GM18868 (cell line): Measurements from ENCODE around the gene KANSL1L.

Source experiments
- ATAC-seq: cut with Tn5 transposase; IDR thresholded peaks from one replicate; pipeline ENCODE4 v1.9.1; 2021; ENCODE audit warnings: mild to moderate bottlenecking, moderate library complexity; ENCODE audit not compliant: unreplicated experiment

Gene KANSL1L

DNA sequence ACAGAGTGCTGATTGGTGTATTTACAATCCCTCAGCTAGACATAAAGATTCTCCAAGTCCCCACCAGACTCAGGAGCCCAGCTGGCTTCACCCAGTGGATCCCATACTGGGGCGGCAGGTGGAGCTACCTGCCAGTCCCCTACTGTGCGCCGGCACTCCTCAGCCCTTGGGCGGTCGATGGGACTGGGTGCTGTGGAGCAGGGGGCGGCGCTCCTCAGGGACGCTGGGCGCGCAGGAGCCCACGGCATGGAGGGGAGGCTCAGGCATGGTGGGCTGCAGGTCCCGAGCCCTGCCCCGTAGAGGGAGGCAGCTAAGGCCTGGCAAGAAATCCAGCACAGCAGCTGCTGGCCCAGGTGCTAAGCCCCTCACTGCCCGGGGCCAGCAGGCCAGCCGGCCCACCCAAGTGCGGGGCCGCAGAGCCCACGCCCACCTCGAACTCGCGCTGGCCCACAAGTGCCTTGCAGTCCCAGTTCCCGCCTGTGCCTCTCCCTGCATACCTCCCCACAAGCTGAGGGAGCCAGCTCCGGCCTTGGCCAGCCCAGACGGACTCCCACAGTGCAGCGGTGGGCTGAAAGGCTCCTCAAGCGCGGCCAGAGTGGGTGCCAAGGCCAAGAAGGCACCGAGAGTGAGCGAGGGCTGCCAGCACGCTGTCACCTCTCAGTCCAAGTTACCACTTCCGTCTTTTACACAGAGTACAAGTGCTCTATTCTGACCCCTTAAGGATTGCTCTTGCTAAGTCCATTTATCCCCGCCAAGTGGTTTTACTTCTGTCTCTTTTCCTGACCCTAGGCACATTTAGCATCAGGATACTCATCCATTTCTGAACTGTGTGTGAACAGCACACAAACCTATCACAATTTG, 170.5 kb downstream of the KANSL1L start:
- ATAC-seq, result no peak

DNA sequence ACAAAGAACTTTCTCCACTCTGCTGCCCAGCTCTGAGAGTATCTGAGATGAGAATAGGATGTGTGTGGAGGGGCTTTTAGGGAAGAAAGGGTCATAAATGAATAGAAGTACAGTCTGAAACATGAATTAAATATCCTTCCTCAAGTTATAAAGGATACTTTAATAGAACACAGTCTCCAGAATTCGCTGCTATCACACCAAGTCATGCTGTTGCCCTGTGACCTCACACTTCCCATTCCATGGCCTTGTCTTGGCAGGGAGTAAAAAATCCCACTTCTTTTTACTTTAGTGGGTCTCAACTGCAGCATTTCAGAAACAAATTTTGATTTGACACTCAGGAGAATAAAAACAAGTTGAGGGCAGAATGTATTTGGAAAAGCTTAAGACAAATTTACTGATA, 172.6 kb downstream of the KANSL1L start:
- ATAC-seq, result no peak

DNA sequence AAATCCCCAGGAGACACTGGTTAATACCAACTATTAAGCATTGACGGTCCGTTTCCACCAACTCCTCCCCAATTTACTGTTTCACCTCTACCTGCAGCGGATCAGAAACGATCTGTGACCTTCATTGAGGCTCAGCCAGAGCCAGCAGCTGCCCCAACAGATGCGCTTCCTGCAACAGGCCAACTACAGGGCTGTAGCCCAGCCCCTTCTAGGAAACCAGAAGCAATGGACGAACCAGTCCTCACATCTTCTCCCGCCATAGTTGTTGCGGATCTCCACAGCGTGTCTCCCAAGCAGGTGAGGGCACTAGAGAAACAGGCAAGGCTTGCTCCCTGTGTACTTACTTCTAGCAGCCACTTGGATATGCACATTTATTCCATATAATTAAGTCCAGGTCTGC, 177.2 kb downstream of the KANSL1L start:
- ATAC-seq, result no peak

DNA sequence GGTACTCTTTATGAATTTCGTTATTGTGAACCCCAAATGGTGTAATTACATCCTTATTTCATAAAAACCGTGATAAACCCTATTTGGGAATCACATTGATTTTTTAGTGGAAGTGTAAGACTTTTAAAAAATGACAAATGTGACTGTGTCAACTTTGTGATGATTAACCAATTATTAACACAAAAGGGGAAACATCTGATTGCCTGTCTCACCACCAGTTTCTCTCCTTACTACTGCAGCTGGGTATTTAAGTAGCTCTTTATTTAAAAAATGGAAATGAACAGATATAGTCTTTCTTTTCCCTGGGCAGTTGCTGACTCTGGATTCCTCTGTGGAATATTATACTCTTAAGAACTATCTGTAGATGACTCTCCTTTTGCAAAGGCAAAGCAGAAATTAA, 180.4 kb downstream of the KANSL1L start:
- no peak for ATAC-seq

DNA sequence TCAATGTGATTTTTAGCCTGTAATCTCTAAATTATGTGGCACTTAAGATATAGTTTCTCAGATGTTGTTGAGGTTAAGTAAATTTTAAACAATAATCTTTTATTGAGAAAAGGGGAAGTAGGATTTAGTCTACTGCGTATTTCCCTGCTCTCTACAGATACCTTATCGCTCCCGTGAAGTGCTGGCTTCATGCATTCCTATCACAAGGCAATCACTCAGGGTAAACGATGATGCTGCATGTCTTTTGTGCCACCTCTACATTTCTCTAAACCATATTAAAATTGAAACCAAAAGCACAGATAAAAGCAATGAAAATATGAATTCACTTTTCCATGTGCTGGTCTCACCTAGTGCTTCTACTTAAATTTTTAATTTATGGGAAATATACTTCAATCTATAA, 183.2 kb downstream of the KANSL1L start:
- peak; percentile 73 for ATAC-seq

DNA sequence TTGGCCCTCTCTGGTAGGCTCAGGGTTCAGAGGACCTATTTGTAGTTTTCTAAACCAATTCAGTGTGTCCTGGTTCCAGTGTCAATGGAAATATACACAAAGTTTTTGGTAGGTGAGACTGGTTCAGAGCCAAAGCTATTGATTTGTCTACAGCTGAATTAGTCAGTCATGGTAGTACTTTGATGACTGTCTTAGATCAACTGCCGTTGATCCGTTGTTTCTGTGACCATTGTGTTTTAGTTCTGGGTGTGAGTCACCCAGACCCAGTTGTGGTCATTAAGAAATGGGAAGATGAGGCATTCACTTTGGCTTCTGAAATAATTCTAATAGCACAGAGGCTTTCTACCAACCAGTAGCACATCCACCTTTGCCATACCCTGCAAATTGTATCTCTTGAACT, 184.8 kb downstream of the KANSL1L start:
- no peak for ATAC-seq

DNA sequence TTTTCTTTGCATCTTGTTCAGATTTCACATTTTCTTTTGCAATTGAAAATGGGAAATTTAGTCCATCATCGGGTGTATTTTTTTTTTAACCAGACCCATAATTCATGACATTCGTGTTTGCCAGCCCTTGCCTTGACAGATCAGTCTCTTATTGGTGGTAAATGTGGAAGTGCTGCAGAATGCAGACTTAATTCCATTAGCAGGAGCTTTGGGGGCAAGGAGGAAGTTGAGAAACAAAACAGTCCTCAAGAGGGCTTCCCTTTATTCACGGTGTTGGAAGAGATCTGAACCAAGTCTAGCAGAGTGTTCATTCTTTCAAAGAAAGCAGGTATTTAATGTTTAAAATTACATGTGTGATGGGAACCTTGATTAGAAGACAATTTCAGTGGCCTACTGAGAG, 185.3 kb downstream of the KANSL1L start:
- no peak for ATAC-seq

DNA sequence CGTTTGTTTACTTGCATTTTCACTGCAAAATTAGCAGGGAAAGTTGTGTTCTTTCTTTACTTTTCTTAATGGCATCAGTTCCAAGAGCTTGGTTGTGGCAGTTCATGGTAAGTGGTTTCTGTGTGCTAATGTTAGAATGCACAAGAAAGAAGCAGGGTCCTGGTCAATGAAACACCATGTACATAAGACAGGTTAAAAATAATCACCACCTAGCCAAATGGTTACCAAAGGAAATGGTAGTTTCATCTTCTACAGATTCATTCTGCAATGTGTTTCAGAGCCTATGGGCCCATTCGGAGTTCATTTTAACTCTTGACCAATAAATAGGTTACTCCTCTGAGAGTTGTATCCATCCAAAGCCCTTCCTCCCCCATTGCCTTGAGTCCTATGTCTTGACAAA, 186.9 kb downstream of the KANSL1L start:
- no peak for ATAC-seq

DNA sequence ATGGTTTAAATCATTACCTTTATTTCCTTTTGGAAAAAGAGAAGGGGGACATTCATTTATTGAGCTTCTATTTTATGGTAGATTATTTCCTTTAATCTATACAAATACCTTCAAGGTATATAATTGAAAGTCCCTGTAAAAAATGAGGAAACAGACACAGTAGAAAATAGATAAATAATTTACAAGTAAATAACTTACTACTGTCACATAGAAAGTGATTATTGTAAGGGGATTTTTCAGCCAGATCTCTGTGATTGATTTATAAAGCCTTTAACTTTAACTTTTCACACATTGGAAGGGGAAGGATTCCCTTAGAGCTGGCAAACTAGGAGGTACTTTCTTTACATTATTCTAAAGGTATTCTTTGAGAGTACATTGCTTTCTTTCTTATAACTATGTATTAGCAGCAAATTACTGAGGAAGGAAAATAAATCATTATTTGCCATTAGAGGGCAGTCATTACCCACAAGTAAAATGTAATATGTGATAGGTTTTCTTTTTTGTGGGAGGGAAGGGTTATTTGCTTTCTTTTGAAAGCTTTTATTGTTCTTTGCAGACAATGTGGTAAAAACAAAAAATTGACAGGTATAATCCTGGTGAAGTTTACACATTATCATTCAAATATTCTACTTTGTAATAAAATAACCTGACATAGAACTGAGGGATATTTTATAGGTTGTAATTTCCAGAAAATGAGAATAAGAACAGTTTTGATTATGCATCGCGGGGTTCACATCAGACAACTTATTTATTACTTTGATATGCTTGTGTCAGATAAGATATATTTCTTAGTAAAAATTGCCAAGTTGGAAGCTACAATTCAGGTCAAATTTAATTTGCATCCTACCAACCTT, 193.6 kb downstream of the KANSL1L start:
- ATAC-seq, result peak; percentile 78

DNA sequence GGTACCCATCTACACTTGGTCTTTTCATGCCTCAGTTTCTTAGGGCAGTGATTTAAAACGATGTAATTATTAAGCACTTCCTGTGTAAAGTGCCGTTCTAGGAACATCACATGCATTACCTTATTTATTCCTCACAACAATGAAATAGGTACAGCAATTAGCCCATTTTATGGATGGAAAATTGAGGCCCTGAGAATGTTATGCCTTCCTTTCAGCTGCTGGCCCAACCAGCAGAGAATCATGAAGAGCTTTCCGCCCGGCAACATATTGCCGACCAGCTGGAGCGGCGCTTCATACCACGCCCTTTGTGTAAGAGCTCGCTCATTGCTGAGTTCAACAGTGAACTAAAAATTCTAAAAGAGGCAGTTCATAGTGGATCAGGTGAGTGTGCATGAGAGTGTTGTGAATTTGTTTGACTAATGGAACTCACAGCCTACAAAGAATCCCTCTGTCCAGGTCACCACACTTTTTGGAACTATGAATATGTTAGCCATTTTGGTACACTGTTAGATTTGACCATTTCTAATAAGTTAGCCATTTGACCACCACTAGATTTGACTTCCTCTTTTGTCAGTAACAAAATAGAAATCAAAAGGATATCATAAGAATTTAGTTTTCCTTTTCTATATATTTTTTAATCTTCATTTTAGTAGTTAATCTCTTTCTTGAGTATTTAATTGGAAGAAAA, 194.4 kb downstream of the KANSL1L start:
- ATAC-seq, result no peak

DNA sequence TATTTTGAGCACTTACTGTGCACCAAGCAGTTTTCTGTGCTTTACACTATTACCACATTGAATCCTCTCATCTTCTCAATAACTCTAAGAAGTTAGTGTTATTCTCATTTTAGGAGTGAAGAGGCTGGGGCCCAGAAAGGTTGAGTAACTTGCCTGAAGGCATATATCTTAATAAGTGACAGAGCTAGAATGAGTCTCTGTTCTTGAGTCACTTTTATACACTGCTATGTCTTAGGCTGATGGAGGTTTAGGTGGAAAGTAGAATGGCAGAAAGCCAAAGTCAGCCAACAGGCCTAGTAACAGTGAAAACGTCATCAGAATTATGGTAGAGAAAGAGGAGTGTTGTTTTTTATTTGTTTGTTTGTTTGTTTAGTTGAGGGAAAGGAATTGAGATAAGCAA, 196.6 kb downstream of the KANSL1L start:
- ATAC-seq, result no peak

DNA sequence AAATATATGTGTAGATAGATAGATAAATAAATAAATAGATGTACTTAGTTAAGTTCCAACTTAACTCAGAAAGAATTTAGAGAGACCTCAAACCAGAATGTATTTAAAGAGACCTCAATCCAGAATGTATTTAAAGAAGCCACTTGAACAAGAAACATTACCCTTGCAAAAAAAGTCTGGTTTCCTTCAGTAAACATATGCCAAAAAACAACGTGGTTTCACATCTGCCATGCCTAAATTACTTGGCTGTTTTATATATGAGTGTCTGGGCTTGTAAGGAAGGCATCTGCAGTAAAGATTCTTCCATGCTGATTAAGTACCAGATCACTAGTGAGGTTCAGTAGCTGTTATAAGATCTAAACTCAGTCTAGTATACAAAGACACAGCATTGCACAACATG, 197.9 kb downstream of the KANSL1L start:
- no peak for ATAC-seq
